NCI-H1417 treated with DMSO at 0.1 percent for 48 hours (cell line): Measurements from ENCODE around the gene CDH13.

Source experiments
- DNase-seq: peaks from one replicate; lab custom pipeline; 2025; lab: John Stamatoyannopoulos, UW

CDH13 gene

DNA sequence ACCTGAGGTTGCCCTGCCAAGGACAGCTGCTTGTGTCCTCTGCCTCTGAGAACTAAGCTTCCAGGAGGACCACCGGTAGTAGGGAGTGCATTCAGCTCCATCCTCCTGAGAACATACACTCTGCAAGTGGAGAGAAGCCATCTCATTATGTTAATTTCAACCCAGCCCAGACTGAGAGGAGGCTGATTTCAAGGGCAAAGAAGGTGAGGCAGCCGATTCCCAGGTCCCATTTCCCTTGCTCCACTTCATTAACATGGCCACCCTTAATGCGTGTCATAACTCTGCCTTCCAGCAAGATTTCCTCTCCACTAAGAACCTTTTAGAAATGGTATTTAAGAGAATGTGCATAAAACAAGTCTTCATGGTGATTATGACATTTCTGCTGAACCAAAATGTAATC is 72.5 kb downstream of the CDH13 start:
- DNase-seq, result no peak

DNA sequence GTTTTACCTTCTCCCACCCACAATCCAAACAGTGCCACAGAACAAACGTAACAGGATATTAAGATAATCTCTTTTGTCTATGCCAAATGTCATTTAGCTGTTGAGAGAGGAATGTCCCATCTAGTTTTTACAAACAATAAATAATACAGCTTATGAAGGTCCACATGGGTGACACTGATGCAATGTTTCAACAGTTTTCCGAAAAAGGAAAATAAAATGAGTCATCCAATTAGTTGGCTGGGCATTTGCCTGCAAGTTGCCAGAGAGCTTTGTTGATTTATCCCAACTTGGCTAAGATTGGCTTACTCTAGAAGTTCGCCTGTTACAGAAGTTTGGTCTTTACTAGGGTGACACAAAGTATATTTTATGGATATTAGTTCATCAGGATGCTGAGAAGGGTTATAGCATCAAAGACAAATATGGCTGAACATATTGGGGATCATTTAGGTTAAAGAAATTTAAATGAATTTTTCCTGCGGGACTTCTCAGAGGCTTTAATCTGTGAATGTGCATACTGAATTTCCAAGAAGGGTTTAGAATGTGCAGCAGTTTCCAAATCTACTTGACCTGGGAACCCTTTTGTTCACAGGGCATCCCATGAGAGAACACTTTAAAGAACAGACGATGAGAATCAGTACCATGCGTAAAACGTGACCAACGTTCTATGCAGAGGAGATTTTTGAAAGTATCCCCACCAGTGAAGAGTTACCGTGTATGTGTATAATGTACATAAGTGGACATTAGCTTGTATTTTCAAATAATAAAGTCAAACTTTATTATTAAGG is 73.1 kb downstream of the CDH13 start:
- DNase-seq, result no peak

DNA sequence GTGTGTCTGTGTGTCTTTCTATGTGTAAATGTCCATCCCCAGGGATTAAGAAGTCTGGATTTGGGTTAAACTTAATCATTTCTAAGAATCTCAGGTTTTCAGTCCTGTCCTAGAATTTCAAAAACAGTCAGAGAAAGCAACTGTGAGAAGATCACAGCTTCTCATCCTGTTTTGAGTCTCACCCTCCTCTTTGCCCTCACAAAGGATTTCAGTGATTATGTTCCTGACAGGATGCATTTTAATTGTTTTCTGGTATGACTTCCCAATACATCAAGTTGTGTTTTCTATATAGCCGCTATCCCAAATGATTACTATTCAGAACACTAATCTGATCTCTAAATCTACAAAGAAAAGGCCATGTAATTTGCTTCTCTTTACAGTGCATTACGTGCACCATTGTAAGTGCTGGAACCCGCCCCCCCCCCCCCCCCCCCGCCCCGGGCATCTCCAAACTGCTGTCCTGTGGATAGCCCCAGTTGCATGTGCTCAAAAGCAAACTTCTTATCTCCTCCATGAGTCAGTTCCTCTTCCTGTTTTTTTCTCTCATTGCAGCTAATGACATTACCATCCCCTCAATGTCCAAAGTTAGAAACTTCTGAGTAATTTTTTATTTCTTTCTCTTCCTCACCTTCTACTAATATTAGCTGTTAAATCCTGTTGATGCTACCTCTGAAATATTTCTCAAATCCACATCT is 73.9 kb downstream of the CDH13 start:
- no peak for DNase-seq

DNA sequence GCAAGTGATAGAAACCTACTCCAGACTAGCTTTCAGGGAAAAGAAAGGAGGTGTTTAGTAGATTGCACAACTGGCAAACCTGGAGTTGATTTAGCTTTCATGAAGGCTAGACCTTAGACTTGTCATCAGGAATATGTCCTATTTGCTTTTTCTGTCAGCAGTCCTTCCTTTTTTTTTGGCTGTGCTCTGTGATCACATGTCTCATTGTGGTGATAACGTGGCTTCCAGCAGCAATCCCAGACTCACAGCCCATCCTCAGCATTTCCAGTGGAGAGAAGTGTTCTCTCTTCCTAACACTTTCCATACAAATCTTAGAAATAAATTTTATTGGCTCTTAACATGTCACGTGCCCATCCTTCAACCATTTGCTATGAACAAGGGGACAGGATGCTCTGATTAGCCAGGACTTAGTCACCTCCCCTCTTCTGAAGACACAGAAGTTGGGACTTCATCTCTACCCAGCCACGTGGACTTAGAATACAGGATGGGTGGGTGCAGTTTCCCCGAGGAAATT is 74.7 kb downstream of the CDH13 start:
- DNase-seq, result no peak

DNA sequence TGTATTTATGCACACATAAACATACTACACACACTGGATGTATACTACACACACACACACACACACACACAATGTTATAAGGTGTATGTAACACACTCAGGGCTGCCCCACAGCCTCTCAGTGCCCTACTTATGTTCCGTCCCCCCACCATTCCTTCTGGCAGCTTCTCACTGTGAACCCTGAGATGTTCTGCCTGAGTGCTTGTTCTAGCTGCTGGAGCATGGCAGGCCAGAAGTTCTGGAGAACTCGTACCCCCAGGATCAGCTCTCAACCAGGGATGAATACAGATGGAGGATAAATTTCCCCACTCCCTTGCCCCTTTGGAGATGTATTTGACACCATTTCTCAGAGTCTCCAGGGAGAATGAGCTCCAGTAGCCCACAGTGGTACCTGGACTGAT is 76.4 kb downstream of the CDH13 start:
- no peak for DNase-seq

DNA sequence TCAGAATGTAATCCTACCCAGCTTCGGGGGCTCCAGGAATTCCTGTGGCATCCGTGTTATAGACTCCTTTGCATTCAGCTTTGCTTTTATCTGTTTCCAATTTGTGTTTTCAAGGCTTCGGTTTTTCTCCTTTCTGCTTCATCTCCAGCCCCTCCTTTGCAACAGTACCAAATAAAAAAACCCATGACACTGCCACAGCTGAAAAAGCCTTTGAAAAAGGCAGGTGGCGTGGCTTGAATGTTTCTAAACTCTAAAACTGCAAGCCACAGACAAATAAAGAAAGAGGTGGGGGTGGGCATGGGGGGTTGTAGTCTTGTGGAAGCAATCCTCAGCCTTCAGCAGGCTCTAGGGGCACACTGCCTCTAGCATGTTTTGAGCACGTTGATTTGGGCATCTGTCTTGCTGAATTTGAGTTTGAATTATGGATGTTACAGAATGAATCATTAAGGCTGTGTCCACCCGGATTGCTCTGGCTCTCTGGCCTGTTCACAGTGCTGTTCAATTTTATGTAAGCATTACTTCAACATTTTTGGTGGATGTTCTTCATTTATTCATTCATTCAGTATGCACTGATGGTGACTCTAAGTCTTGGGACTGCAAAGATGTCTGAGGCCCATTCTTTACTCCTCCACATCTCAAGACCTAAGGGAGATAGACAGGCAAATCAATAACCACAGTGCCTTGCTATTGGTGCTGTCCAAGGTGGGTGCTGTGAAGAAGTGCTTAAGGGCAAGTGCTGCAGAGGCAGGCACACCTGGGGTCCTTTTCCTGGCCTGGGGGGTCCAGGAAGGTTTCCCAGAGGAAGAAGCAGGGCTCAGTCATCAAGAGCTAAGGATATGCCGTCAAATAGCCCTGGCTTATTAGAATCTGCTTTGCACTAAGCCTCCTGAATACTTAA is 77.4 kb downstream of the CDH13 start:
- DNase-seq, result no peak

DNA sequence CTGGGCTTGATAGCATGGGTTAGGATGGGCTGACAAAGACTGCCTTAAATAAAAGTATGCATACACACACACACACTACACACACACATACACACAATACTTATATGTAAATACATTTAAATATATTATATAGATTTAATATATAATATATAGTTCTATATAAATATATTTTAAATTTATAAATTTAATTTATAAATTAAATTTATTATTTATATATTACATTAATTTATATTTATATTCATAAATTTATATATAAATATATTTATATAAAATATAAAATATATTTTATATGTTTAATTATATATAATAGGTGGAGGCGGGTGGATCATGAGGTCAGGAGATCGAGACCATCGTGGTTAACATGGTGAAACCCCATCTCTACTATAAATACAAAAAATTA is 83.2 kb downstream of the CDH13 start:
- no peak for DNase-seq

DNA sequence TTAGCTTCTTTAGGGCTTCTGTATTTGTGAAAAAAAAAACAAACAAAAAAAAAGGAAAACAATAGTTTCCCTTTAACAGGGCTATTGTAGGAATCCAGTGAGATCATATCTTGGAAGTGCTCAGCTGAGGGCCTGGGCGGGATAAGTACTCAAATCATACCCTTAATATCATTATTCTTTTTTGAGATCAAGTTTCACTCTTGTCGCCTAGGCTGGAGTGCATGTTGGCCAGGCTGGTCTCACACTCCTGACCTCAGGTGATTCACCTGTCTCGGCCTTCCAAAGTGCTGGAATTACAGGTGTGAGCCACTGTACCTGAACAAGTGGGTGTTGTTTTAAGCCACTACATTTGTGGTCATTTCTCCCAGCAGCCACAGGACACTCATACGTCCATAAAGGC is 87.0 kb downstream of the CDH13 start:
- no peak for DNase-seq

DNA sequence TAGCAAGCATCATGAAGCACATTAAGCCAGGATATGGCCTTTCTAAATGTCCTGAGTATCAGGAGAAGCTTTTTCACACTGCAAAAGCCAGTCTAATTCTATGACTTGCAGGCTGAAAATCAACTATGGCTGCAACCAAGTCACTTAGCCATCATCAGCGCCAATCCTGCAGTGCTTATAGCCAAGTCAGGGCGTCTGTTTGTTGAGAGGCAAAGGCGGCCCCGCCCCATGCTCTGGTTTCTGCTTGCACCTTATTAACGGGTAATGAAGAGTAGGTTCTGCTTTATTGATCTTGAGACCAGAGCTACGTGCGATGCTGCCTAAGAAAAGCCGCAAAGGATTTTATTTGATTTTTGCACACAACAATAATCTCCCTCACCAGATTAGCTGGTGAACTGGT is 88.4 kb downstream of the CDH13 start:
- no peak for DNase-seq

DNA sequence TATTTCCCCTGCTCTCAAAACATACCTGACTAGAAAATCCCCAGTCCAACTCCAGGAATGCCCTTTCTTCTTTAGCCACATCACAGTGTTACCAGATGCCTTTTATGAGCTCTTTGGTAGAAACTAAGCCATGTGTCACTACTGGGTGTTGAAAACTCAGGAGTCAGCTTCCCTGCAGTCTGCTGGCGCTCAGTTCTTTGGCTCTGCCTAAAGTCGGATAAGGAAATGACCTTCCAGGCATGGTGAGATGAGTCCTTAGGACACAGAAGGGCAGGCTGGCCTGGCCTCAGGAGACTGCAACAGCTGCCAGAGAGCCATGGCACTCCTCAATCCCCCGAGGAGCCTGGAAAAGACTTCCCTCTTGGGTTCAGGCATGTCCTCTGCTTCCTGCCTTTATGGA is 89.1 kb downstream of the CDH13 start:
- DNase-seq, result no peak

DNA sequence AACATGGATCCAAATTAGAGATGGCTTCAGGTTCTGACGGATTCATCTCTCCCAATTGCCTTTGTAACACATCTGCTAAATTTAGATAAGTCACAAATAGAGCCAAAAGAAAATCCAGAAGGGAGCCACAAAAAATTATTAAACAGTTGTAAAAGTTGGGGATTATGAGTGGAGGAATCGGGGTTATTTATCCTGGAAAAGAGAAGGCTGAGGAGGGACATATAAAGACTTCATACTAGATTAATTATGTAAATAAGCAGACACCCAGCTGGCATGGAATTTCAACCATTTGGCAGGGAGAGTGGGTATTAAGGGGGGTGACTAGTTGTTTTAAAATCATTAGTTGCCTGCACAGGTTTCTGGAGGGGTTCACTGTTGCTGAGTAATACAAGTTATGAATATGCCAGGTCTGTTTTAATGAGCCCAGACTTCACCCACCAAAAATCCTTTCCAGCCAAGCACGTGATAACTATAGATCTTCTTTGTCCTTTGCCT is 89.6 kb downstream of the CDH13 start:
- DNase-seq, result no peak

DNA sequence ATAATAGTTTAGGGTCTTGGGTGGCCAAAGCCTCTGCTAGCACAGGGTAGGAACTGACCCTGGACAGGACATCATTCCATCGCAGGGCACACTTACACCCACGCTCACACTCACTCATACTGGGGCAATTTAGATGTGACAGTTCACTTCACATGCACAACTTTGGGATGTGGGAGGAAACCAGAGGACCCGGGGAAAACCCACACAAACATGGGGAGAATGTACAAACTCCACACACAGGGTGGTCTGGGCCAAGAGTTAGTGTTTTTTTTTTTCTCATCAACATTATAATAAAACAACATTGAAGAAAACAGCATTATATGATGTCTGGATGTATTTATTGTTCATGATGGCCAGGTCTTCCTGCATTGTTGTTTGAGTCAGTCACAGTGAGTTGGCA is 93.6 kb downstream of the CDH13 start:
- DNase-seq, result no peak

DNA sequence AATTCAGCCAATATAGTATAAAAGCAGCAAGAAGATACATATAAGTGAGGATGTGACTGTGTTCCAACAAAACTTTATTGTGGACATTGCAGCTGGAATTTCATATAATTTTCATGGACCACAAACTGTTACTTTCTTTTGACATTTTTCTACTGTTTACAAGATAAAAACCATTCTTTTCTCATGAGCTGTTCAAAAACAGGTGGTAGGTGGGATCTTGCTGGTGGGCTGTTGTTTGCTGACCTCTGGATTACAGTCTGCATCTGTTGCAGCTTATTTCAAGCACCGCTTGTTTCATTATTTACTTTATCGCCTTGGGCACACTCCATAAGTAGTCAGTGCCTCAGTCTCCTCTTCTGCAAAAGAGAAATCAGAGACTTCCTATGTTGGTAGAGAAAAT is 99.5 kb downstream of the CDH13 start:
- no peak for DNase-seq

DNA sequence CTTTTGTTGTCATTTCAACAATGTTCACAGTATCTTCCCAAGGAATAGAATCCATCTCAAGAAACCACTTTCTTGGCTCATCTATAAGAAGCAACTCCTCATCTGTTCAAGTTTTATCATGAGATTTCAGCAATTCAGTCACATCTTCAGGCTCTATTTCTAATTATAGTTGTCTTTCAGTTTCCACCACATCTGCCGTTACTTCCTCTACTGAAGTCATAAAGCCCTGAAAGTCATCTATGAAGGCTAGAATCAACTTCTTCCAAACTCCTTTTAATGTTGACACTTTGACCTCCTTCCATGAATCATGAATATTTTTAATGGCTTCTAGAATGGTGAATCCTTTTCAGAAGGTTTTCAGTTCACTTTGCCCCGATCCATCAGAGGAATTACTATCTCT is 102.1 kb downstream of the CDH13 start:
- no peak for DNase-seq

DNA sequence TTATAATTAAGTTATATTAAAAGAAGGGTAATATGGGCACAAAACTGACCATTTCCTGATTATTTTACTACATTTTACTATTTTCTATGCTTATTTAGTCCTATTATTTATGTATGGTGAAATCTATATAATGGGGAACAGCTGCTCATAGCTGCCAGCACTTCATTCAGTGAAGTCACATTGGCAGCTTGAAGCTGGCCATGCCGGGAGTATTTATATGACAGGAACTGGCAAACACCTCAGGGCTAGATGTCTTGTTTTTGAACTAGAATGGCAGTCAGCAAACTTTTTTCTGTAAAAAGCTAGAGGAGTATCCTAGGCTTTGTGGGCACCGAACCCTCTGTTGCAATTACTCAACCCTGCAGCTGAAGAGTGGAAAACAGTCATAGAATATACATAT is 104.1 kb downstream of the CDH13 start:
- DNase-seq, result no peak

DNA sequence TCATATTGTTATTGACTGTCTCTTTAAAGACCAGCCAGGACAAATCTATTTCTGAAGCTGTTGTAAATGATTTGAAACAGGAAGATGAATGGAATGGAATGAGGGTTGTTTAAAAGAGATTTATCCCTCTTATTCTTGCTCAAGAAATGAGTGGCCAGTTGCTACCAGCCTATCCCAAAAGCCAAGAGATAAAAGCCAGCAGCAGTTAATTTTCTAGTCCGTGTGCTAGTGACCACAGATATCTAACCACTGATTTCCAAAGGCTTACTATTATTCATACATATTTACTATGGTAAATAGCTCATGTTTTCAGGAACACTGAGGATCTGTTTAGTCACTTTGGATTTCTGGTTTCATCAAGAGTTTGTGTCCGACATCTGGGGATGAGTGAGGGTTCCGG is 105.7 kb downstream of the CDH13 start:
- no peak for DNase-seq

DNA sequence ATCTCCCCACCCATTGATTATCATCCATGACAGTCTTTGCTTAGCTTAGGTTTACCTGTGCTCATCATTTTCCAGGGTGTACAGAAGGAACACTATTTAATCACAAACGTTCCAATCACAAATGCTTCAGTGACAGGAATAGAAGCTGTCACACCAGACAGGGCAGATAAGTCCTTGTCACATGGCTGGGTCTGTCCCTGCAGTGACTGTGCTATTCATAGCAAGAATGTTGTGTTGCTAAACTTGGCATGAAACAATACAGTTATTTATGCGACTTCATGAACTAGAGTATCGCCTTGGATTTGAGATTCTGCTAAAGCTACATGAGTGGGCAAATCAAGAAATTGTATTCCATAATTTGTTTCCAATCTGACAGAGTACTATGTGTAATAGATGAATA is 108.4 kb downstream of the CDH13 start:
- DNase-seq, result no peak

DNA sequence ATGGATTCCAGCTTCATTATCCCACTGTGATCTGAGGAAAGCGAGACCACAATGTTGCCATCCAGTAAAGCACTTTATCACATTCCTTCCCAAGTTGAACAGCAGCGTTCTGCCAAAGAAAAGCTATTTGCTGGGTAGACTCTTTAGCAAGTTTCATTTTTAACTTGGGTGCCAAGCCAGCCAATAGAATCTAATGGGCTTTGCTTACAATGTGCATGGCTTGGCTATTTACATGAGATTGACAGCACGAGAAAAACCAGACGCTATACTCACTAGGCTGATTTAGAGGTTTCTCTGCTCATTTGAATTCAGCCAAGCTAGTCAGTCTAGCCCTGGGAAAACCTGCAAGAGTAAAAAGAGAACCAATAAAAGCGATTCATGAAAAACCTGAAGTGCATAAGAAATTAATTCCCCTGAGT is 108.9 kb downstream of the CDH13 start:
- DNase-seq, result no peak

DNA sequence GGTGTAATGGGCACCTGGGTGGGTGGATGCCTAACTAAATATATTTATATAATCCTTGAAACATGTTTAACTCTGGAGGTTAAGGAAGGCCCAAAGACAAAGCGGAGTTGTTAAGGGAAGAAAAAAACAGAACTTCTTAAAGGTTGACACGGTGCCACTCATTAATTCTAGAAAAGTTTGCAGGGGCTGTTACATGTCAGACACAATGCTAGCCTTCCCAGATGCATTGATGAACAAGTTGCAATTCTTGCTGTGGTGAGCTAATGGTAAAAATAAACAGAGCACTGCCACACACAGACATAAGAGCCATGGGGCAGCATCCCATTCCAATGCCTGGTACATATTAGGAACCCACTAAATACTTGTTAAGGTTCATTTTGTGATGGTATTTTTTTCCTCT is 109.5 kb downstream of the CDH13 start:
- no peak for DNase-seq

DNA sequence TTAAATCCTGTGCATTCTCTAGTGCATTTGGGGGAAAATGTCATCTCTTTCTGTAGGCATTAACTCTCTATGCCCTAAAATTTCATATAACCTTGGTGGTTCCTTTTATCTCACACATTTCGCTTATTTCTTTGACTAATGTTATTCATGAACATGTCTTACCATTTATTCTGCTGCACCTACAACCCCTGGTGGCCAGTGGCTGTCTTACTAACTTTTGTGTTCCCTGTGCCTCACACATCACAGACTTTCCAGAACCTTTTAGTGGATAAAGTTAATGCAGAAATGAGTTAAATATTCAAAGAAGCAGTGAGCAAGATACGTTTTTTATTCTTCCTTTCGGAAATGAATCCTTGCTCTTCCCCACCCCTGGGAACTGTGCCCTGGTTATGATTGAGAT is 111.9 kb downstream of the CDH13 start:
- no peak for DNase-seq

DNA sequence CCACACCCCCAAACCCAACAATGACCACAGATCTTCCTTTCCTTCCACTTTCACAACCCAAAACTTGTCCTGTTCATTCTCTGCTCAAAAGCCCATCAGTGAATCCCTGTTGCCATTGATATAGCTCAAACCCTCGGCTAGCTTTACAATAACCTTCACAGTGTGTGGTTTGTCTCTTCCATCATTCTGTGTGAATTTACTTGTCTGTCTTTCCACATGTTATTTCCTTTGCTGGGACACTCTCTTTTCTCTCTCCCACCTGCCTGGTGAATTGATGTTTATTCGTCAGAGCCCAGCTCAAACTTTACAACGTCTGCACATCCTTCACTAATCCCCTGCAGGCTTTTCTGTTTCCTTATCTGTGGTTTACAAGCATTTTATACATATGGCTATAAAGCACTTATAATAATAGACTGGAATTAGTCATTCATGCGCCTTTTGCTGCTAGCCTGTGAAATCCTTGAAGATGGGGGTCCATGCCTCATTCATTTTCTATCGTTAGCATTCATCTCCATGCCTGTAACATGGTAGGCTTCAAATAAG is 114.4 kb downstream of the CDH13 start:
- no peak for DNase-seq

DNA sequence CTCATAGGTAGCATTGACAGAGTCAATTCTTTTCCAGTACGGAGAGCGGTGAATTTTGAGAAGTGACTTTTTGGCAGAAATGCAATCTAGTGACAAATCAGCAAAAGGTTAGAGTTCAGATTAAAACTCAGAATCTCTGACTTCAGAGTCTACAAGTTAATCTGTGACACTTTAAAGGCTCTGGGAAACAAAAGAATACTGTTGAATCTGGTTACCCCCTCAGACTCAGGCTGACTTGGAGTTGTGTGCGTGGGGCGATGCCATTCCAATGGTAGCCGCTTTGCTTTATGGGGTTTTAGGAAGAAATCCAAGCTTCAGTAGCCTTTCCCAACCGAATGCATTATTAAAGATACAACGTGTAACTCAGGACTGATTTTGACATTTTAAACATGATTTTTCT is 118.2 kb downstream of the CDH13 start:
- no peak for DNase-seq
